ENCODE data around the gene MAD1L1. TPM values are rescaled to one million over a fixed set of nuclear protein-coding genes. Genes with fewer than 3 reads are reported as not detected.

The MAD1L1 gene
- total and polyA plus RNA-seq, 3 donors from 2014 or later = 63.1 to 149 (median 94.6) TPM

DNA sequence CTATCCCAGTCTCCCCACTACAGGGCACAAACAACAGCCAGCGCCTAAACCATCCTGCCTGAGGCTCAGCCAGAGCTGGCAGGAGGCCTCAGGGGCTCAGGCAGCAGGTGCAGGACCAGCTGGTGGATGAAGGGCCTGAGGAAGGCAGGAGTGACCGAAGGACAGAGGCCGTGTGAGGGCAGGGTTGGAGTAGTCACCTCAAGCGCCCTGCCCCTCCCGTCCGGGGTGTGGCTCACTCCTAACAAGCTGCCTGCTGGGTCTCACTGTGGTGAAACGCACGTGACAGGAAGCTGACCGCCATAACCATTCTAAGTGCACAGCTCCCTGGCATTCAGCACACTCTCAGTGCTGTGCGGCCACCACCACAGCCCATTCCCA is 281.6 kb downstream of the MAD1L1 start:
- Histone ChIP-seq H3K4me3 (no peak overlapping the region), H3K9me3 (no peaks in the 10 kb centered on the region), H3K27ac (no peak overlapping the region), H3K4me1 (peaks cover 6% of the 10 kb centered on the region), H3K27me3 (no peaks in the 10 kb centered on the region), H3K36me3 (ENCODE audit: low read depth, missing control alignments) (no peaks in the 10 kb centered on the region)
- no peak for TF ChIP-seq POLR2A (IDR thresholded peaks at IDR 0.05)
- TF ChIP-seq, protein P1, sequence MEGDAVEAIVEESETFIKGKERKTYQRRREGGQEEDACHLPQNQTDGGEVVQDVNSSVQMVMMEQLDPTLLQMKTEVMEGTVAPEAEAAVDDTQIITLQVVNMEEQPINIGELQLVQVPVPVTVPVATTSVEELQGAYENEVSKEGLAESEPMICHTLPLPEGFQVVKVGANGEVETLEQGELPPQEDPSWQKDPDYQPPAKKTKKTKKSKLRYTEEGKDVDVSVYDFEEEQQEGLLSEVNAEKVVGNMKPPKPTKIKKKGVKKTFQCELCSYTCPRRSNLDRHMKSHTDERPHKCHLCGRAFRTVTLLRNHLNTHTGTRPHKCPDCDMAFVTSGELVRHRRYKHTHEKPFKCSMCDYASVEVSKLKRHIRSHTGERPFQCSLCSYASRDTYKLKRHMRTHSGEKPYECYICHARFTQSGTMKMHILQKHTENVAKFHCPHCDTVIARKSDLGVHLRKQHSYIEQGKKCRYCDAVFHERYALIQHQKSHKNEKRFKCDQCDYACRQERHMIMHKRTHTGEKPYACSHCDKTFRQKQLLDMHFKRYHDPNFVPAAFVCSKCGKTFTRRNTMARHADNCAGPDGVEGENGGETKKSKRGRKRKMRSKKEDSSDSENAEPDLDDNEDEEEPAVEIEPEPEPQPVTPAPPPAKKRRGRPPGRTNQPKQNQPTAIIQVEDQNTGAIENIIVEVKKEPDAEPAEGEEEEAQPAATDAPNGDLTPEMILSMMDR (IDR thresholded peaks at IDR 0.05) = no peak
- no peak for DNase-seq
- intact Hi-C loops (cut with DNase I; ENCODE audit: low total_unique reads) = no loop called here
- WGBS, 2 donors = 46 to 70% methylated on average over 8 to 10 of the region's 10 CpGs

DNA sequence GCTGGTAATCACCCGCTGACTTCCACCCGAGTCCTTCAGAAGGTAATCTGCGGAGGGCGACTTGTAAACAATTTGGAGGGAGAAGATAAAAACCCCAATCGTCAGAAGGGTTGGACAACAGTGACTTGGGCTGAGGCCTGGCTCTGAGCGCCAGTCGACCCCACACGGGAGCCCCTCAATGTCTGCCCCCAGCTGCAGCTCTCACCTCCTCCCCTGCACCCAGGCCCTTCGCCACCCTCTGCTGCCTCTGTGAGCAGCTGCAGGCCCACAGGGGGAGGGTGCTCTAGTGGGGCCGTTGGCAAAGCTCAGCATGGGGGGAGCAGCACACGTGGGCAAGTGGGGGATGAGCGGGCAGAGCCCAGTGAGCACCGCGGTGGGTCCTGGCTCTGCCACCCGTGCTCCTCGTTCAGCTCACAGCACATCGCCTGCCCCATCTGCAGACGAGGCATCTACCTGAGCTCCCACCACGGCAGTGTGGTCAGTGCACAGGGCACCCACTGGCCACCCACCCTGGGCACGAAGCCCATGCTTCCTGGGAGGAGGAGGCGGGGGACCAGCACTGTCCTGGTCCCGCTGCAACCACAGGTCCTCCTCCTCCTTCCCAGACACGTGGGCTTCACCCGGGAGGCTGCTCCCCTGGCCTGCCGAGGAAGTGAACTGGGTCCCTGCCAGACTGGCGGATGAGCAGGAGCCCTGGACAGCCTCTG is 282.1 kb downstream of the MAD1L1 start:
- Histone ChIP-seq H3K27ac (no peak overlapping the region), H3K4me1 (peaks cover 6% of the 10 kb centered on the region), H3K4me3 (no peak overlapping the region), H3K36me3 (ENCODE audit: low read depth, missing control alignments) (no peaks in the 10 kb centered on the region), H3K27me3 (no peaks in the 10 kb centered on the region), H3K9me3 (no peaks in the 10 kb centered on the region)
- intact Hi-C loops (cut with DNase I; ENCODE audit: low total_unique reads) = no loop called here
- TF ChIP-seq, protein P1 (IDR thresholded peaks at IDR 0.05) = no peak
- TF ChIP-seq POLR2A (IDR thresholded peaks at IDR 0.05) = no peak
- DNase-seq = peak; percentile 63
- WGBS, 2 donors = 69 to 81% methylated on average over 5 to 26 of the region's 26 CpGs

DNA sequence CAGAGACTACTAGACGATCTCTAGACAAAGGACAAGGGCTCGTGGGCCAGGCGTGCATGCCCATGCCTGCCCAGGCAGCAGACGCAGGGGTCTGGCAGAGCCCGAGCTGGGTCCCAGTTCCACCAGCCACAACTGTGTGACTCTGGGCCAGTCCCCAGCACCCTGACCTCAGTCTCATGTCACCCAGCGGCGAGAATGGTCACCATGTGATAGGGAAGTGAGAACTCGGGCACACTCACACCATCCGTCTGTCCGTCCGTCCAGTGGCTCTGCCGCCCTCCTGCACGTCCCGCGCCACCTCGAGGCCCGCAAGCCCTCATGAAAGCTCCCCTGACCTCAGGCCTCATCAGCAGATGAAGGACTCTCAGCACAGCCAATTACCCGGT is 282.7 kb downstream of the MAD1L1 start:
- no peak for DNase-seq
- Histone ChIP-seq H3K4me3 (no peak overlapping the region), H3K9me3 (no peaks in the 10 kb centered on the region), H3K27me3 (no peaks in the 10 kb centered on the region), H3K27ac (no peak overlapping the region), H3K36me3 (ENCODE audit: low read depth, missing control alignments) (no peaks in the 10 kb centered on the region), H3K4me1 (peaks cover 6% of the 10 kb centered on the region)
- TF ChIP-seq, protein P1 (IDR thresholded peaks at IDR 0.05) = no peak
- TF ChIP-seq POLR2A (IDR thresholded peaks at IDR 0.05) = no peak
- 87 to 97% methylated on average over 5 to 18 of the region's 18 CpGs for WGBS, 2 donors
- intact Hi-C loops (cut with DNase I; ENCODE audit: low total_unique reads) = no loop called here

DNA sequence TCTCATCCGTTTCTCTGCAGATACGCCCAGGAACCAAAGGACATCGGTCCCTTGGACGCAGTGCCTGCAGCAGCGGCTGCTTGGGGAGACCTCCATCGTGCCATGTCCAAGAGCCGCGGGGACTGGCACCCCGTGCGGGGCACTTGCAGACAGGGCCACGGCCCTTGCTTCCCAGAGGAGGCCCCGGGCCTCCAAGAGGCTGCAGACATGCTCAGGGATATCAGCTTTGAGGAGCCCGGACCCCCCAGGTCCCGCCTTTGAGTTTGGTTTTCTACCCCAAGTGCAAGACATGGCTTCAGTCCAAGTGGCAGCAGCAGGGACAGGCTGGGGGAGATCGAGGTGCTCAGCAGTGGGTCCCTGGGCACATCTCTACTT is 283.1 kb downstream of the MAD1L1 start:
- Histone ChIP-seq H3K4me1 (peaks cover 6% of the 10 kb centered on the region), H3K27me3 (no peaks in the 10 kb centered on the region), H3K4me3 (no peak overlapping the region), H3K9me3 (no peaks in the 10 kb centered on the region), H3K36me3 (ENCODE audit: low read depth, missing control alignments) (no peaks in the 10 kb centered on the region), H3K27ac (no peak overlapping the region)
- intact Hi-C loops (cut with DNase I; ENCODE audit: low total_unique reads) = no loop called here
- TF ChIP-seq POLR2A (IDR thresholded peaks at IDR 0.05) = no peak
- TF ChIP-seq, protein P1 (IDR thresholded peaks at IDR 0.05) = no peak
- no peak for DNase-seq
- 84 to 89% methylated on average over 10 to 15 of the region's 15 CpGs for WGBS, 2 donors
